IMR-90 (cell line): Measurements from ENCODE around the gene SLC25A21. TPM values are rescaled to one million over a fixed set of nuclear protein-coding genes. Genes with fewer than 3 reads are reported as not detected.

ENCODE experiments used
- ATAC-seq: fragments of 200-7000 bp; cut with Tn5 transposase; 2 replicates; pipeline ENCODE4 v1.9.1; 2020; ENCODE audit warnings: low read depth, mild to moderate bottlenecking, moderate library complexity
- BruUV-seq: library from RNA; stranded (reverse); fragments of 400-500 nt; replicated peaks from 2 replicates; lab custom pipeline; 2021; lab: Mats Ljungman, UMichigan
- CTCF ChIA-PET: fragments of 300-600 bp; formaldehyde crosslinking; extraction: SDS; loops from one replicate; lab custom pipeline; 2021; ENCODE audit warnings: antibody characterized with exemption; lab: Yijun Ruan, JAX
- POLR2A ChIA-PET: fragments of 300-600 bp; sonication (Branson Sonifier 250); formaldehyde crosslinking; loops from one replicate; lab custom pipeline; 2022; ENCODE audit warnings: antibody characterized with exemption; ENCODE audit not compliant: unreplicated experiment; lab: Charles Lee
- DNase-seq: peaks from one replicate; pipeline ENCODE4 v3.0.0; 2013
- H2AFZ ChIP-seq: replicated peaks from 2 replicates; pipeline ENCODE3; 2013; ENCODE audit warnings: low read length, mild to moderate bottlenecking; ENCODE audit not compliant: poor library complexity
- H2AK5ac ChIP-seq: 2 replicates; pipeline ENCODE4 v1.6.1; 2013; ENCODE audit warnings: low read depth, low read length, inconsistent platforms
- H2AK9ac ChIP-seq: replicated peaks from 2 replicates; pipeline ENCODE3; 2013; ENCODE audit warnings: mild to moderate bottlenecking, low read depth, low read length, moderate library complexity; ENCODE audit not compliant: poor library complexity
- H2BK120ac ChIP-seq: 2 replicates; pipeline ENCODE4 v1.6.1; 2013; ENCODE audit warnings: low read depth, low read length, inconsistent platforms
- H2BK15ac ChIP-seq: 3 replicates; pipeline ENCODE4 v1.6.1; 2013; ENCODE audit warnings: low read depth, low read length, inconsistent platforms
- H2BK20ac ChIP-seq: 2 replicates; pipeline ENCODE4 v1.6.1; 2013; ENCODE audit warnings: low read depth, mild to moderate bottlenecking, inconsistent platforms, low read length, moderate library complexity
- H2BK5ac ChIP-seq: 2 replicates; pipeline ENCODE4 v1.6.1; 2013; ENCODE audit warnings: mild to moderate bottlenecking, low read depth, low read length, inconsistent platforms; ENCODE audit not compliant: poor library complexity, severe bottlenecking
- H3K14ac ChIP-seq: replicated peaks from 2 replicates; pipeline ENCODE4 v1.6.1; 2013; ENCODE audit warnings: low read depth, low read length, inconsistent platforms
- H3K18ac ChIP-seq: 2 replicates; pipeline ENCODE4 v1.6.1; 2013; ENCODE audit warnings: low read depth, low read length, control low read depth
- H3K23ac ChIP-seq: 2 replicates; pipeline ENCODE4 v1.6.1; 2013; ENCODE audit warnings: low read depth, low read length, inconsistent platforms
- H3K27ac ChIP-seq: 2 replicates; pipeline ENCODE4 v1.5.1; 2013; ENCODE audit warnings: mild to moderate bottlenecking, control low read depth, low read length; ENCODE audit not compliant: insufficient read depth
- H3K27me3 ChIP-seq: 2 replicates; pipeline ENCODE4 v1.6.1; 2013; ENCODE audit warnings: low read length; ENCODE audit not compliant: control insufficient read depth, insufficient read depth
- H3K36me3 ChIP-seq: 2 replicates; pipeline ENCODE4 v1.6.1; 2013; ENCODE audit warnings: low read length, mixed read lengths; ENCODE audit not compliant: control insufficient read depth, insufficient read depth
- H3K4ac ChIP-seq: 2 replicates; pipeline ENCODE4 v1.6.1; 2013; ENCODE audit warnings: low read depth, low read length, inconsistent platforms
- H3K4me1 ChIP-seq: 2 replicates; pipeline ENCODE4 v1.6.1; 2013; ENCODE audit warnings: low read length, mixed read lengths; ENCODE audit not compliant: control insufficient read depth, insufficient read depth
- H3K4me2 ChIP-seq: 2 replicates; pipeline ENCODE4 v1.6.1; 2013; ENCODE audit warnings: low read depth, mild to moderate bottlenecking, control low read depth, low read length, moderate library complexity
- H3K4me3 ChIP-seq: 2 replicates; pipeline ENCODE4 v1.5.1; 2013; ENCODE audit warnings: low read depth, mild to moderate bottlenecking, control low read depth, low read length, moderate library complexity; ENCODE audit not compliant: insufficient read depth
- H3K56ac ChIP-seq: 2 replicates; pipeline ENCODE4 v1.6.1; 2013; ENCODE audit warnings: low read length, inconsistent platforms; ENCODE audit not compliant: insufficient read depth; ENCODE audit errors: extremely low read depth
- H3K79me1 ChIP-seq, 2 experiments: 2 replicates each; pipeline ENCODE4 v1.6.1; 2013; ENCODE audit warnings: low read length in 2 of 2, inconsistent platforms in 1 of 2, low read depth in 1 of 2
- H3K9ac ChIP-seq: 2 replicates; pipeline ENCODE4 v1.6.1; 2013; ENCODE audit warnings: low read depth, low read length, control low read depth
- H3K9me1 ChIP-seq: 2 replicates; pipeline ENCODE4 v1.6.1; 2013; ENCODE audit warnings: low read length, inconsistent platforms; ENCODE audit not compliant: insufficient read depth
- H3K9me3 ChIP-seq: 2 replicates; pipeline ENCODE4 v1.6.1; 2013; ENCODE audit warnings: low read length; ENCODE audit not compliant: control insufficient read depth, insufficient read depth
- H4K20me1 ChIP-seq: 2 replicates; pipeline ENCODE4 v1.6.1; 2013; ENCODE audit warnings: low read length, inconsistent platforms; ENCODE audit not compliant: insufficient read depth
- H4K5ac ChIP-seq: 2 replicates; pipeline ENCODE4 v1.6.1; 2013; ENCODE audit warnings: mild to moderate bottlenecking, low read depth, low read length, control low read depth
- H4K8ac ChIP-seq, 2 experiments: 2 replicates each; pipeline ENCODE4 v1.6.1; 2013; ENCODE audit warnings: low read depth in 2 of 2, low read length in 2 of 2, control low read depth in 1 of 2, inconsistent platforms in 1 of 2
- H4K91ac ChIP-seq: 2 replicates; pipeline ENCODE4 v1.6.1; 2013; ENCODE audit warnings: low read depth, low read length, inconsistent platforms; ENCODE audit not compliant: insufficient read depth
- BHLHE40 ChIP-seq: fragments of 150-350 bp; IDR thresholded peaks from 2 replicates; pipeline ENCODE4 v1.6.1; 2016; ENCODE audit warnings: mild to moderate bottlenecking, low read depth, low read length
- CEBPB ChIP-seq: IDR thresholded peaks from 2 replicates; pipeline ENCODE4 v1.6.1; 2012; ENCODE audit warnings: low read depth, low read length, improper control_type of control experiment
- CHD1 ChIP-seq: IDR thresholded peaks from 2 replicates; pipeline ENCODE4 v1.6.1; 2012; ENCODE audit warnings: low read depth, low read length, improper control_type of control experiment
- CTCF ChIP-seq: conservative IDR thresholded peaks from 2 replicates; pipeline ENCODE4 v1.5.1; 2012; ENCODE audit warnings: mild to moderate bottlenecking, low read depth, low read length, improper control_type of control experiment
- ELK1 ChIP-seq: fragments of 150-350 bp; IDR thresholded peaks from 2 replicates; pipeline ENCODE4 v1.6.1; 2016; ENCODE audit warnings: low read depth, mild to moderate bottlenecking, low read length, moderate library complexity, borderline replicate concordance
- FOS ChIP-seq: fragments of 150-350 bp; IDR thresholded peaks from 2 replicates; pipeline ENCODE4 v1.6.1; 2016; ENCODE audit warnings: low read depth, low read length
- MAFK ChIP-seq: IDR thresholded peaks from 2 replicates; pipeline ENCODE4 v1.6.1; 2012; ENCODE audit warnings: low read depth, low read length, improper control_type of control experiment
- MAZ ChIP-seq: IDR thresholded peaks from 2 replicates; pipeline ENCODE4 v1.6.1; 2012; ENCODE audit warnings: low read depth, mild to moderate bottlenecking, low read length, improper control_type of control experiment, moderate library complexity, borderline replicate concordance
- MXI1 ChIP-seq: IDR thresholded peaks from 2 replicates; pipeline ENCODE4 v1.6.1; 2012; ENCODE audit warnings: low read depth, mild to moderate bottlenecking, low read length, moderate library complexity, borderline replicate concordance
- NFE2L2 ChIP-seq: fragments of 150-350 bp; IDR thresholded peaks from 2 replicates; pipeline ENCODE4 v1.6.1; 2016; ENCODE audit warnings: low read depth, mild to moderate bottlenecking, low read length
- POLR2A ChIP-seq: IDR thresholded peaks from 2 replicates; pipeline ENCODE4 v1.6.1; 2012; ENCODE audit warnings: mild to moderate bottlenecking, low read depth, low read length
- RAD21 ChIP-seq: IDR thresholded peaks from 2 replicates; pipeline ENCODE4 v1.6.1; 2012; ENCODE audit warnings: low read length, improper control_type of control experiment
- RCOR1 ChIP-seq: IDR thresholded peaks from 2 replicates; pipeline ENCODE4 v1.6.1; 2012; ENCODE audit warnings: mild to moderate bottlenecking, low read length, improper control_type of control experiment; ENCODE audit not compliant: insufficient replicate concordance
- RFX5 ChIP-seq: IDR thresholded peaks from 2 replicates; pipeline ENCODE4 v1.8.0; 2012; ENCODE audit warnings: low read depth, mild to moderate bottlenecking, low read length, moderate library complexity
- SMC3 ChIP-seq: fragments of 150-350 bp; IDR thresholded peaks from 2 replicates; pipeline ENCODE4 v1.6.1; 2016; ENCODE audit warnings: low read depth, mild to moderate bottlenecking, antibody characterized with exemption, low read length, moderate library complexity
- USF2 ChIP-seq: fragments of 150-350 bp; IDR thresholded peaks from 2 replicates; pipeline ENCODE4 v1.6.1; 2017; ENCODE audit warnings: mild to moderate bottlenecking, antibody characterized with exemption, low read length, low read depth
- WGBS, 2 experiments: methylation state at CpG; one replicate each; pipeline versions ENCODE4 v1.1.5 to v1.1.7; 2013; ENCODE audit warnings: missing lambda C conversion rate in 2 of 2; ENCODE audit not compliant: insufficient read length in 1 of 2; ENCODE audit errors: extremely low coverage in 2 of 2; 5-methylcytosine and 5-hydroxymethylcytosine counted together
- dilution Hi-C: fragments of 300-500 bp; cut with HindIII; formaldehyde crosslinking; loops from one replicate; pipeline ENCODE4 v1.14.3; 2018; ENCODE audit warnings: low sequenced_read_pairs; ENCODE audit not compliant: unreplicated experiment
- in situ Hi-C: fragments of 300-500 bp; cut with MboI; formaldehyde crosslinking; loops from 3 replicates; pipeline ENCODE4 v1.14.3; 2019; ENCODE audit warnings: low sequenced_read_pairs, inconsistent platforms, mixed read lengths
- intact Hi-C: fragments of 100-400 bp; cut with micrococcal nuclease; formaldehyde crosslinking; loops from 2 replicates; pipeline ENCODE4 v1.10.0; 2022
- polyA plus RNA-seq, 3 experiments: library from polyadenylated mRNA; depleted of rRNA; stranded (reverse); fragments of >200 nt; gene quantifications; 2 replicates each; pipeline ENCODE4 v1.2.3, GENCODE V29; 2012; ENCODE audit warnings: low replicate concordance in 1 of 3
- total RNA-seq: library from RNA; depleted of rRNA; stranded (reverse); fragments of >200 nt; gene quantifications from 2 replicates; pipeline ENCODE4 v1.2.3, GENCODE V29; 2012

The SLC25A21 gene
- total and polyA plus RNA-seq, 2 of the 4 experiments (the other 2 are of a cell fraction): 0.62 to 0.90 TPM

GRCh38 chr14:37147310-37147880, 25.0 kb downstream of the SLC25A21 start:
- Histone ChIP-seq H3K23ac (no peak overlapping the region), H3K18ac (no peak overlapping the region), H3K4me3 (no peak overlapping the region), H2BK15ac (no peak overlapping the region), H4K8ac (no peak overlapping the region), H2AFZ (no peak overlapping the region), H3K27me3 (no peaks in the 10 kb centered on the region), H3K4ac (no peak overlapping the region), H3K27ac (no peak overlapping the region), H3K4me1 (peaks cover 2% of the 10 kb centered on the region), H3K9me1 (no peaks in the 10 kb centered on the region; the same call in 1 of the 2 replicates), H2BK5ac (no peak overlapping the region), H2BK20ac (no peak overlapping the region), H3K14ac (no peak overlapping the region), H2AK5ac (no peak overlapping the region), H4K5ac (no peak overlapping the region), H3K9me3 (no peaks in the 10 kb centered on the region), H4K20me1 (no peaks in the 10 kb centered on the region), H2AK9ac (no peak overlapping the region), H4K91ac (no peak overlapping the region), H3K9ac (no peak overlapping the region), H3K56ac (no peak overlapping the region), H3K79me1 (no peaks in the 10 kb centered on the region), H3K4me2 (no peak overlapping the region), H2BK120ac (no peak overlapping the region), H3K36me3 (no peaks in the 10 kb centered on the region)
- ATAC-seq: no peak
- CTCF ChIA-PET: interaction anchor here (0.6 kb wide), 2 partner anchors 260 to 1060 kb away, joined by 3 to 6 read pairs; no protein-coding TSS in a partner anchor
- TF ChIP-seq RAD21: no peak
- TF ChIP-seq MAFK: no peak
- TF ChIP-seq SMC3: no peak
- no peak for TF ChIP-seq CTCF
- TF ChIP-seq MXI1: no peak
- no peak for TF ChIP-seq RCOR1
- no peak for TF ChIP-seq BHLHE40
- no peak for TF ChIP-seq MAZ
- no peak for TF ChIP-seq NFE2L2
- TF ChIP-seq ELK1: no peak
- TF ChIP-seq POLR2A: no peak
- no peak for TF ChIP-seq CEBPB
- TF ChIP-seq CHD1: no peak
- TF ChIP-seq FOS: no peak
- TF ChIP-seq RFX5: no peak
- no peak for TF ChIP-seq USF2
- WGBS, 2 experiments: no CpG with 5 or more reads among the region's 1 CpG
- DNase-seq: no peak
- intact Hi-C loops: loop anchor here (10.0 kb wide), 2 partner anchors 293 to 373 kb away; no protein-coding TSS in a partner anchor
- dilution Hi-C loops: no loop called here
- BruUV-seq: no TSS peak
- POLR2A ChIA-PET: no interaction called here
- in situ Hi-C loops: loop anchor here (10.0 kb wide), 1 partner anchor 493 kb away; no protein-coding TSS in a partner anchor
